ENCODE measurements around the gene CALM1. TPM values are rescaled to one million over a fixed set of nuclear protein-coding genes. Genes with fewer than 3 reads are reported as not detected.

Gene CALM1
- 293 and 328 TPM in 2 replicates for total RNA-seq

DNA sequence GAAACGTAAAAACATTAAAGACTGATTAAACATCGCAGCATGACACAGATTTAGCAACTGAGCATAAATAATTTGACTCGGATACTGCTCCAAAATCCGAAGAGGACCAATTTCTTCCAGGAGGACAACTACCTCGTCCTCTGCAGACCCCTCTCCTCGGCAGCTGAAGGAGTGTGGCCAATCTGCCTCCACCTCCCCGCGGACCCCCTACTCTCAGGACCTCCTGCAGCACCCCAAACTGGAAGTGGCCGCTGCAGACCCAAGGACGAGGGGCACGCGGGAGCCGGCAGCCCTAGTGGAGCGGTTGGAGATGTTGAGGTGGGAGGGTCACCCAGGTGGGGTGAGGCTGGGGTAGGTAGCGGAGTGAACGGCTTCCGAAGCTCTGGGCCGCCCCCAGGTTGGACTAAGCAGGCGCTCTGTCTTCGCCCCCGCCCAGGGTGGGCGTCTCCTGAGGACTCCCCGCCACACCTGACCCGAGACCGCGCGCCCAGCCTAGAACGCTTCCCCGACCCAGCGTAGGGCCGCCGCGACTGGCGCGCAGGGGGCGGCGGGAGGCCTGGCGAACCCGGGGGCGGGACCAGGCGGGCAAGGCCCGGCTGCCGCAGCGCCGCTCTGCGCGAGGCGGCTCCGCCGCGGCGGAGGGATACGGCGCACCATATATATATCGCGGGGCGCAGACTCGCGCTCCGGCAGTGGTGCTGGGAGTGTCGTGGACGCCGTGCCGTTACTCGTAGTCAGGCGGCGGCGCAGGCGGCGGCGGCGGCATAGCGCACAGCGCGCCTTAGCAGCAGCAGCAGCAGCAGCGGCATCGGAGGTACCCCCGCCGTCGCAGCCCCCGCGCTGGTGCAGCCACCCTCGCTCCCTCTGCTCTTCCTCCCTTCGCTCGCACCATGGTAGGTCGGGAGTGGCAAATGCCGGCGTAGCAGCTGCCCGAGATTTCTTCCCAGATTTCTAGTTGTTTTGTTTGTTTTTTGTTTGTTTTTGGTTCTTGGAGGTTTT is at the start of gene CALM1:
Gene CALM1 (plus strand): TSS at position 689 of the 999 bp plus-strand sequence. CDS start 202 bp downstream, at position 891.
- peaks cover 3% of the 10 kb centered on the region for H3K36me3 ChIP-seq (ENCODE audit: control insufficient read depth, insufficient read depth, low read length)
- H3K4me3 ChIP-seq (ENCODE audit: low read depth, low read length) = peak within 1 kb of the TSS; percentile 66
- no peak for DNase-seq (ENCODE audit: low read depth)
- no peaks in the 10 kb centered on the region for H3K27me3 ChIP-seq (ENCODE audit: control insufficient read depth, insufficient read depth, low read length)
- TF ChIP-seq, protein P1, sequence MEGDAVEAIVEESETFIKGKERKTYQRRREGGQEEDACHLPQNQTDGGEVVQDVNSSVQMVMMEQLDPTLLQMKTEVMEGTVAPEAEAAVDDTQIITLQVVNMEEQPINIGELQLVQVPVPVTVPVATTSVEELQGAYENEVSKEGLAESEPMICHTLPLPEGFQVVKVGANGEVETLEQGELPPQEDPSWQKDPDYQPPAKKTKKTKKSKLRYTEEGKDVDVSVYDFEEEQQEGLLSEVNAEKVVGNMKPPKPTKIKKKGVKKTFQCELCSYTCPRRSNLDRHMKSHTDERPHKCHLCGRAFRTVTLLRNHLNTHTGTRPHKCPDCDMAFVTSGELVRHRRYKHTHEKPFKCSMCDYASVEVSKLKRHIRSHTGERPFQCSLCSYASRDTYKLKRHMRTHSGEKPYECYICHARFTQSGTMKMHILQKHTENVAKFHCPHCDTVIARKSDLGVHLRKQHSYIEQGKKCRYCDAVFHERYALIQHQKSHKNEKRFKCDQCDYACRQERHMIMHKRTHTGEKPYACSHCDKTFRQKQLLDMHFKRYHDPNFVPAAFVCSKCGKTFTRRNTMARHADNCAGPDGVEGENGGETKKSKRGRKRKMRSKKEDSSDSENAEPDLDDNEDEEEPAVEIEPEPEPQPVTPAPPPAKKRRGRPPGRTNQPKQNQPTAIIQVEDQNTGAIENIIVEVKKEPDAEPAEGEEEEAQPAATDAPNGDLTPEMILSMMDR (IDR thresholded peaks at IDR 0.05; ENCODE audit: insufficient read depth, low read length, poor library complexity, severe bottlenecking) = no peak

GRCh38 chr14:90348270-90348669 is 48.6 kb upstream of the CALM1 start:
- Histone ChIP-seq H3K36me3 (ENCODE audit: control insufficient read depth, insufficient read depth, low read length) (no peaks in the 10 kb centered on the region), H3K4me3 (ENCODE audit: low read depth, low read length) (no peak overlapping the region), H3K27me3 (ENCODE audit: control insufficient read depth, insufficient read depth, low read length) (peaks cover 2% of the 10 kb centered on the region)
- TF ChIP-seq, protein P1 (IDR thresholded peaks at IDR 0.05; ENCODE audit: insufficient read depth, low read length, poor library complexity, severe bottlenecking) = no peak
- DNase-seq (ENCODE audit: low read depth) = no peak

GRCh38 chr14:90349739-90350138 is 47.1 kb upstream of the CALM1 start:
- TF ChIP-seq, protein P1 (IDR thresholded peaks at IDR 0.05; ENCODE audit: insufficient read depth, low read length, poor library complexity, severe bottlenecking) = no peak
- DNase-seq (ENCODE audit: low read depth) = no peak
- H3K27me3 ChIP-seq (ENCODE audit: control insufficient read depth, insufficient read depth, low read length) = peaks cover 2% of the 10 kb centered on the region
- no peaks in the 10 kb centered on the region for H3K36me3 ChIP-seq (ENCODE audit: control insufficient read depth, insufficient read depth, low read length)
- no peak overlapping the region for H3K4me3 ChIP-seq (ENCODE audit: low read depth, low read length)

DNA sequence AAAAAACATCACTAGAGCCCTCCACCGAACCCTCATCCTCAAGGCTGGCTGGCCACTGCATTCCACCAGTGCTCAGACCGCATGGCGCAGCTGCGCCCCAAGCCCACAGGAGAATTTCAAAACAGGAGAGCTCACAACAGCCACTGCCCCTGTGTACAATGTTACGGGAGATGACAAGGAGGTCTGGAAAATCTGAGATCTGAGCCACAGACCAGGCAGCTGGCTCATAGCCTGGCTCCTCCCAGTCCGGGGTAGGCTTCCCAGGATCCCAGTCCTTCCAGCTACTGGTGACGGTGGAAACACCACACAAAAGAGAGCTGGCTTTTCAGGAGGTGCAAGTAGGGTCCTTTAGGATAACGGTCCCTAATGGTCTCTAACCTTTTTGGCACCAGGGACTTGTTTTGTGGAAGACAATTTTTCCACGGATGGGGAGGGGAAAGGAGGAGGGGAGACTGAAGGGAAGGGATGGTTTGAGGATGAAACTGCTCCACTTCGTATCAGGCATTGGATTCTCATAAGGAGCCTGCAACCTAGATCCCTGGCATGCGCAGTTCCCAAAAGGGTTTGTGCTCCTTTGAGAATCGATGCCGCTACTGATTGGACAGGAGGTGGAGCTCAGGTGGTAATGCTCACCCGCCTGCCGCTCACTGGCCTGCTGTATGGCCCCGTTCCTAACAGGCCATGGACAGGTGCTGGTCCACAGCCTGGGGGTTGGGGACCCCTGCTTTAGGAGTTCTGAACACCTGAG is 42.1 kb upstream of the CALM1 start:
- Histone ChIP-seq H3K27me3 (ENCODE audit: control insufficient read depth, insufficient read depth, low read length) (peaks cover 2% of the 10 kb centered on the region), H3K4me3 (ENCODE audit: low read depth, low read length) (no peak overlapping the region), H3K36me3 (ENCODE audit: control insufficient read depth, insufficient read depth, low read length) (no peaks in the 10 kb centered on the region)
- TF ChIP-seq, protein P1 (IDR thresholded peaks at IDR 0.05; ENCODE audit: insufficient read depth, low read length, poor library complexity, severe bottlenecking) = no peak
- DNase-seq (ENCODE audit: low read depth) = no peak

- no peak overlapping the region for H3K4me3 ChIP-seq (ENCODE audit: low read depth, low read length)
- no peak for DNase-seq (ENCODE audit: low read depth)
- H3K36me3 ChIP-seq (ENCODE audit: control insufficient read depth, insufficient read depth, low read length) = no peaks in the 10 kb centered on the region
- H3K27me3 ChIP-seq (ENCODE audit: control insufficient read depth, insufficient read depth, low read length) = peaks cover 2% of the 10 kb centered on the region
- TF ChIP-seq, protein P1 (IDR thresholded peaks at IDR 0.05; ENCODE audit: insufficient read depth, low read length, poor library complexity, severe bottlenecking) = no peak
These were observed 41.0 kb upstream of the CALM1 start for GRCh38 chr14:90355540-90356518.
